ENCODE results near the gene HS1BP3. TPM values are rescaled to one million over a fixed set of nuclear protein-coding genes. Genes with fewer than 3 reads are reported as not detected.

HS1BP3 gene
- total and polyA plus RNA-seq, 2 of the 13 experiments (the other 11 are each of a cell fraction or from before 2014, with no cell fraction given), result 15.2 to 22.0 TPM

DNA sequence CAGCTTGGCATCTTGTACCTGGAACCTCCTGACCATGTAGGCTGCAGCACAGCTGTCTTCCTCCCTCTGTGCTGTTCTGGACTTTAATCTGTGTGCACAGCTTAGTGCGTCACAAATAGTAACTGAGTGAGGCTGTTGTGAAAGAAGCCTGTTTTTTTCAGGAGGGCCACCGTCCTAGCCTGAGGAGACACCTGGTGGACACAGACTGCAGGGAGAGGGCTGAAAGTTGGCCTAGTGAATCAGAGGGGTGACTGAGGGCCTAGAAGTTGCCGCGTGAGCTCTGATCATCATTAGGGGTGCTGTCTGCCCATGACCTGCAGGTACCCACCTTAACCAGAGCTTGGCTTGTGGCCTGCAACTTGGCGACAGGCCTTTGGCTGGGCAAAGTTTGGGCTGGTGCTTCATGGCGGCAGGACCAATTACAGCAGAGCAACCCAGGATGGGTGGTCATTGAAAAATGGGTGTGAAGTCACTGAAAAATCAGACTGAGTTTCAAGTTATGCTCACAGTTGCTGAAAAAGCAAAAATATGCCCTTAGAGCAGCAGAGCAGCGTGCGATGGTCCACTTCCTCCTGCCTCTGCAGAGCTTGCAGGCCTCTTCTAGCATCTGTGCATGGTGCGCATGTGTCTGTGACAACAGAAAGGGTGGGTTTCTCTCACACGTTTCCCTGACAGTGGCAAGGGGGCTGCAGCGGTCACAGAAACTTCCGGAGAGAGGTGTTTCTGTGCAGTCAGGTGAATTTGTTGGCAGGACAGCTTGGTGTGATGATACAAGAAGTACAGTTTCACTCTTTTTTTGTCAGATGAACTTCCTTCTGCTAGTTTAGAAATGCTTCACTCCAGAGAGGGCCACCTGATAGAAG is 25.7 kb upstream of the HS1BP3 start (continued):
- TF ChIP-seq, protein P1, sequence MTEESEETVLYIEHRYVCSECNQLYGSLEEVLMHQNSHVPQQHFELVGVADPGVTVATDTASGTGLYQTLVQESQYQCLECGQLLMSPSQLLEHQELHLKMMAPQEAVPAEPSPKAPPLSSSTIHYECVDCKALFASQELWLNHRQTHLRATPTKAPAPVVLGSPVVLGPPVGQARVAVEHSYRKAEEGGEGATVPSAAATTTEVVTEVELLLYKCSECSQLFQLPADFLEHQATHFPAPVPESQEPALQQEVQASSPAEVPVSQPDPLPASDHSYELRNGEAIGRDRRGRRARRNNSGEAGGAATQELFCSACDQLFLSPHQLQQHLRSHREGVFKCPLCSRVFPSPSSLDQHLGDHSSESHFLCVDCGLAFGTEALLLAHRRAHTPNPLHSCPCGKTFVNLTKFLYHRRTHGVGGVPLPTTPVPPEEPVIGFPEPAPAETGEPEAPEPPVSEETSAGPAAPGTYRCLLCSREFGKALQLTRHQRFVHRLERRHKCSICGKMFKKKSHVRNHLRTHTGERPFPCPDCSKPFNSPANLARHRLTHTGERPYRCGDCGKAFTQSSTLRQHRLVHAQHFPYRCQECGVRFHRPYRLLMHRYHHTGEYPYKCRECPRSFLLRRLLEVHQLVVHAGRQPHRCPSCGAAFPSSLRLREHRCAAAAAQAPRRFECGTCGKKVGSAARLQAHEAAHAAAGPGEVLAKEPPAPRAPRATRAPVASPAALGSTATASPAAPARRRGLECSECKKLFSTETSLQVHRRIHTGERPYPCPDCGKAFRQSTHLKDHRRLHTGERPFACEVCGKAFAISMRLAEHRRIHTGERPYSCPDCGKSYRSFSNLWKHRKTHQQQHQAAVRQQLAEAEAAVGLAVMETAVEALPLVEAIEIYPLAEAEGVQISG (CRISPR knock-in tag; IDR thresholded peaks at IDR 0.05), result peak; percentile 89
- no peak; the same call in 1 of the 2 replicates for TF ChIP-seq TBP (CRISPR knock-in tag; IDR thresholded peaks at IDR 0.05)
- TF ChIP-seq, protein P2, sequence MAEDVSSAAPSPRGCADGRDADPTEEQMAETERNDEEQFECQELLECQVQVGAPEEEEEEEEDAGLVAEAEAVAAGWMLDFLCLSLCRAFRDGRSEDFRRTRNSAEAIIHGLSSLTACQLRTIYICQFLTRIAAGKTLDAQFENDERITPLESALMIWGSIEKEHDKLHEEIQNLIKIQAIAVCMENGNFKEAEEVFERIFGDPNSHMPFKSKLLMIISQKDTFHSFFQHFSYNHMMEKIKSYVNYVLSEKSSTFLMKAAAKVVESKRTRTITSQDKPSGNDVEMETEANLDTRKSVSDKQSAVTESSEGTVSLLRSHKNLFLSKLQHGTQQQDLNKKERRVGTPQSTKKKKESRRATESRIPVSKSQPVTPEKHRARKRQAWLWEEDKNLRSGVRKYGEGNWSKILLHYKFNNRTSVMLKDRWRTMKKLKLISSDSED (CRISPR knock-in tag; IDR thresholded peaks at IDR 0.05), result 0 out of 2 replicates have a peak, but pooled peaks have one; percentile 31
- TF ChIP-seq FOXM1 (CRISPR knock-in tag; IDR thresholded peaks at IDR 0.05), result no peak
- TF ChIP-seq, protein P3, sequence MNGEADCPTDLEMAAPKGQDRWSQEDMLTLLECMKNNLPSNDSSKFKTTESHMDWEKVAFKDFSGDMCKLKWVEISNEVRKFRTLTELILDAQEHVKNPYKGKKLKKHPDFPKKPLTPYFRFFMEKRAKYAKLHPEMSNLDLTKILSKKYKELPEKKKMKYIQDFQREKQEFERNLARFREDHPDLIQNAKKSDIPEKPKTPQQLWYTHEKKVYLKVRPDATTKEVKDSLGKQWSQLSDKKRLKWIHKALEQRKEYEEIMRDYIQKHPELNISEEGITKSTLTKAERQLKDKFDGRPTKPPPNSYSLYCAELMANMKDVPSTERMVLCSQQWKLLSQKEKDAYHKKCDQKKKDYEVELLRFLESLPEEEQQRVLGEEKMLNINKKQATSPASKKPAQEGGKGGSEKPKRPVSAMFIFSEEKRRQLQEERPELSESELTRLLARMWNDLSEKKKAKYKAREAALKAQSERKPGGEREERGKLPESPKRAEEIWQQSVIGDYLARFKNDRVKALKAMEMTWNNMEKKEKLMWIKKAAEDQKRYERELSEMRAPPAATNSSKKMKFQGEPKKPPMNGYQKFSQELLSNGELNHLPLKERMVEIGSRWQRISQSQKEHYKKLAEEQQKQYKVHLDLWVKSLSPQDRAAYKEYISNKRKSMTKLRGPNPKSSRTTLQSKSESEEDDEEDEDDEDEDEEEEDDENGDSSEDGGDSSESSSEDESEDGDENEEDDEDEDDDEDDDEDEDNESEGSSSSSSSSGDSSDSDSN (CRISPR knock-in tag; IDR thresholded peaks at IDR 0.05), result peak; percentile 90
- peak; percentile 75; the same call in 1 of the 2 replicates for TF ChIP-seq BCL6 (CRISPR knock-in tag; IDR thresholded peaks at IDR 0.05)
- TF ChIP-seq KDM5B (CRISPR knock-in tag; IDR thresholded peaks at IDR 0.05; ENCODE audit: borderline replicate concordance), result peak; percentile 94
- TF ChIP-seq ZNF33A (CRISPR knock-in tag; IDR thresholded peaks at IDR 0.05; ENCODE audit: borderline replicate concordance), result no peak
- peak; percentile 96 for TF ChIP-seq TOPORS (CRISPR knock-in tag; IDR thresholded peaks at IDR 0.05)

Data from HepG2 (cell line).